Muscle layer of duodenum (tissue), 2 donors: ENCODE results near the gene CDC42BPB.

ENCODE experiments used
- H3K27ac ChIP-seq: one replicate; pipeline ENCODE4 v1.7.0; 2013; ENCODE audit warnings: mild to moderate bottlenecking, low read length
- H3K27me3 ChIP-seq: one replicate; pipeline ENCODE4 v1.7.0; 2013; ENCODE audit warnings: low read depth, mild to moderate bottlenecking, control low read depth, low read length
- H3K36me3 ChIP-seq, 2 donors: one replicate each; pipeline ENCODE4 v1.7.0; 2013; ENCODE audit warnings: low read length in 2 of 2, control low read depth in 1 of 2, mild to moderate bottlenecking in 1 of 2; ENCODE audit not compliant: insufficient read depth in 2 of 2, control insufficient read depth in 1 of 2
- H3K4me1 ChIP-seq, 2 donors: one replicate each; pipeline ENCODE4 v1.7.0; 2013; ENCODE audit warnings: low read length in 2 of 2, mild to moderate bottlenecking in 2 of 2, control low read depth in 1 of 2, moderate library complexity in 1 of 2; ENCODE audit not compliant: insufficient read depth in 2 of 2, control insufficient read depth in 1 of 2
- H3K4me3 ChIP-seq, 2 donors: one replicate each; pipeline ENCODE4 v1.7.0; 2013; ENCODE audit warnings: low read length in 2 of 2, low read depth in 1 of 2, mild to moderate bottlenecking in 1 of 2
- H3K9me3 ChIP-seq, 2 donors: one replicate each; pipeline ENCODE4 v1.7.0; 2013; ENCODE audit warnings: low read length in 2 of 2, control low read depth in 1 of 2, mild to moderate bottlenecking in 1 of 2; ENCODE audit not compliant: control insufficient read depth in 1 of 2
- donor health status: healthy.

Gene CDC42BPB

GRCh38 chr14:102926104-102926503 lies 131.2 kb downstream of the CDC42BPB start:
- Histone ChIP-seq H3K27ac (no peak overlapping the region), H3K4me3 (no peak overlapping the region), H3K9me3 (no peaks in the 10 kb centered on the region), H3K4me1 (peaks cover 0 to 43% of the 10 kb centered on the region in 2 donors), H3K27me3 (peaks cover 26% of the 10 kb centered on the region), H3K36me3 (no peaks in the 10 kb centered on the region)

GRCh38 chr14:102925646-102926045 lies 131.7 kb downstream of the CDC42BPB start:
- H3K4me1 ChIP-seq: peaks cover 0 to 43% of the 10 kb centered on the region in 2 donors

GRCh38 chr14:102924632-102925588 lies 132.4 kb downstream of the CDC42BPB start:
- Histone ChIP-seq H3K36me3 (no peaks in the 10 kb centered on the region), H3K4me3 (no peak overlapping the region), H3K9me3 (no peaks in the 10 kb centered on the region), H3K4me1 (peaks cover 0 to 37% of the 10 kb centered on the region in 2 donors), H3K27ac (no peak overlapping the region), H3K27me3 (peaks cover 26% of the 10 kb centered on the region)

More at GRCh38 chr14:102925646-102926045, 131.7 kb downstream of the CDC42BPB start:
- Histone ChIP-seq H3K27ac (no peak overlapping the region), H3K27me3 (peaks cover 26% of the 10 kb centered on the region), H3K4me3 (no peak overlapping the region), H3K36me3 (no peaks in the 10 kb centered on the region), H3K9me3 (no peaks in the 10 kb centered on the region)

- H3K27ac ChIP-seq: no peak overlapping the region
- no peaks in the 10 kb centered on the region for H3K36me3 ChIP-seq
- peak overlapping the region in 1 of 2 donors; percentile 7 for H3K4me3 ChIP-seq
- H3K9me3 ChIP-seq: no peaks in the 10 kb centered on the region
- peaks cover 0 to 28% of the 10 kb centered on the region in 2 donors for H3K4me1 ChIP-seq
- peaks cover 21% of the 10 kb centered on the region for H3K27me3 ChIP-seq
These were observed 133.3 kb downstream of the CDC42BPB start for GRCh38 chr14:102923925-102924486.

GRCh38 chr14:102923201-102923924 lies 134.0 kb downstream of the CDC42BPB start:
- Histone ChIP-seq H3K4me3 (peak overlapping the region; percentile 41 to 48), H3K4me1 (peaks cover 0 to 21% of the 10 kb centered on the region in 2 donors), H3K27ac (no peak overlapping the region), H3K9me3 (no peaks in the 10 kb centered on the region), H3K27me3 (peaks cover 18% of the 10 kb centered on the region), H3K36me3 (no peaks in the 10 kb centered on the region)

- Histone ChIP-seq H3K9me3 (no peaks in the 10 kb centered on the region), H3K4me1 (peaks cover 0 to 18% of the 10 kb centered on the region in 2 donors), H3K27me3 (peaks cover 16% of the 10 kb centered on the region), H3K4me3 (peak within 1 kb of the TSS; percentile 41 to 48), H3K36me3 (no peaks in the 10 kb centered on the region), H3K27ac (no peak within 1 kb of the TSS)
These were observed 134.7 kb downstream of the CDC42BPB start, which contains the start of gene AMN for GRCh38 chr14:102922490-102923200. AMN (plus strand) TSS chr14:102922663; CDS start chr14:102922689, 26 bp downstream.

GRCh38 chr14:102920998-102921304 lies 136.4 kb downstream of the CDC42BPB start:
- H3K27ac ChIP-seq: no peak overlapping the region
- no peaks in the 10 kb centered on the region for H3K36me3 ChIP-seq
- no peaks in the 10 kb centered on the region for H3K9me3 ChIP-seq
- H3K4me1 ChIP-seq: peaks cover 0 to 18% of the 10 kb centered on the region in 2 donors
- no peak overlapping the region for H3K4me3 ChIP-seq
- peaks cover 13% of the 10 kb centered on the region for H3K27me3 ChIP-seq

- H3K27me3 ChIP-seq: peaks cover 8% of the 10 kb centered on the region
- no peaks in the 10 kb centered on the region for H3K36me3 ChIP-seq
- H3K9me3 ChIP-seq: no peaks in the 10 kb centered on the region
- no peak overlapping the region for H3K4me3 ChIP-seq
- no peak overlapping the region for H3K27ac ChIP-seq
- peaks cover 0 to 18% of the 10 kb centered on the region in 2 donors for H3K4me1 ChIP-seq
These were observed 136.9 kb downstream of the CDC42BPB start for GRCh38 chr14:102920273-102920997.

- Histone ChIP-seq H3K27ac (no peak overlapping the region), H3K4me1 (peaks cover 0 to 10% of the 10 kb centered on the region in 2 donors), H3K9me3 (no peaks in the 10 kb centered on the region)
These were observed 138.9 kb downstream of the CDC42BPB start for GRCh38 chr14:102918438-102918837.

GRCh38 chr14:102917469-102918211 lies 139.7 kb downstream of the CDC42BPB start:
- Histone ChIP-seq H3K9me3 (no peaks in the 10 kb centered on the region), H3K27ac (no peak overlapping the region), H3K4me3 (no peak overlapping the region), H3K27me3 (no peaks in the 10 kb centered on the region), H3K36me3 (no peaks in the 10 kb centered on the region), H3K4me1 (peaks cover 0 to 2% of the 10 kb centered on the region in 2 donors)

More at GRCh38 chr14:102918438-102918837, 138.9 kb downstream of the CDC42BPB start:
- Histone ChIP-seq H3K4me3 (no peak overlapping the region), H3K27me3 (no peaks in the 10 kb centered on the region), H3K36me3 (no peaks in the 10 kb centered on the region)
